ENCODE measurements around the gene XIAP.
"Not testable (repeated sequence)": the region's sequence is repeated elsewhere in the genome, so short reads cannot be mapped to it uniquely, and the experiment has no call there.

XIAP gene

DNA sequence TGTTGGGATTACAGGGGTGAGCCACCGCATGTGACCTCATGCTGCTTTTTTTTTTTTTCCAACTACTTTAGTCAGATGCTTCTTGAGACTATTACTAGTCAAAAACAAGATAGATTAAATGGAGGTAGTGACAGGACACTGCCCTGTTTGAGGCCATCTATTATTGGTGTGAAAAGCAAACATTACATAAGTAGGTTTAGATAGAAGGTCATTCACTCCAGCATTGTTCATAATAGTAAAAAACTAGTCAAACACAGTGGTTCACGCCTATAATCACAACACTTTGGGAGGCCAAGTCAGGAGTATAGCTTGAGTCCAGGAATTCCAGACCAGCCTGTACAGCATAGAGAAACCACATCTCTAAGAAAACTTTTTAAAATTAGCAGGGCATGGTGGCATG lies 16.3 kb downstream of the XIAP start:
- DNase-seq (ENCODE audit: low spot score), result no peak

DNA sequence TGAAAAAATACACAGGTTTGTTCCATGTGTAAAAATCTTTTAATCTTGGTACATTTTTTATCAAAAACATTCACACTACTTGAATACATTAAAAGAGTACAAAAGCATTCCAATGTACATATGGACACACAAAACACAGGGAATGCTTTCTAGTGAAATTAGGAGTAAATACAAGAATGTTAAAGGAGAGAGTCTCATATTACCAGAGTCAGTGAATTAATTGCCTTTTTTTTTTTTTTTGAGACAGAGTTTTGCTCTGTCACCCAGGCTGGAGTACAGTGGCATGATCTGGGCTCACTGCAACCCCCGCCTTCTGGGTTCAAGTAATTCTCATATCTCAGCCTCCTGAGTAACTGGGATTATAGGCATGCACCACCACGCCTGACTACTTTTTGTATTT lies 17.0 kb downstream of the XIAP start:
- DNase-seq (ENCODE audit: low spot score), result no peak

GRCh38 chrX:123878252-123878721 lies 18.4 kb downstream of the XIAP start:
- no peak for DNase-seq (ENCODE audit: low spot score)

DNA sequence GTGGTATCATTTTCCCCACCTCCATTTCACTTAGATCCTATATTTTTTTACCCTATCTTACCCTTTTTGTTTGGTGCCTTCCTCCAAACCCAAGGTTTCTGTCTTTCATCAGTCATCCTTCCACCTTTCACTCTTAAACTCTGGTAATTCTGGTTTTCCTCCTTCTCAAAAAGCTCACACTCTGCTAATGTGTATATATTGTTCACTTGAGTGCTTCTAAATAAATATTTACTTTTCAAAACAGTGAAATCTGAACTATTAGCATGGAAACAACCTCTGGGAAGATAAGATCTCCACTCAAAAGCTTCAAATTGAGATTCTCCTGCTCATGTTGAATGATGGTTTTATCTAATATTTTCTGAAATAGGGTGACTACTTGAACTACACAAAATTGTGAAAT lies 21.5 kb downstream of the XIAP start:
- DNase-seq (ENCODE audit: low spot score), result no peak

GRCh38 chrX:123882391-123882790 lies 22.5 kb downstream of the XIAP start:
- no peak for DNase-seq (ENCODE audit: low spot score)

GRCh38 chrX:123884809-123885408 lies 25.1 kb downstream of the XIAP start:
- DNase-seq (ENCODE audit: low spot score), result peak; percentile 21

DNA sequence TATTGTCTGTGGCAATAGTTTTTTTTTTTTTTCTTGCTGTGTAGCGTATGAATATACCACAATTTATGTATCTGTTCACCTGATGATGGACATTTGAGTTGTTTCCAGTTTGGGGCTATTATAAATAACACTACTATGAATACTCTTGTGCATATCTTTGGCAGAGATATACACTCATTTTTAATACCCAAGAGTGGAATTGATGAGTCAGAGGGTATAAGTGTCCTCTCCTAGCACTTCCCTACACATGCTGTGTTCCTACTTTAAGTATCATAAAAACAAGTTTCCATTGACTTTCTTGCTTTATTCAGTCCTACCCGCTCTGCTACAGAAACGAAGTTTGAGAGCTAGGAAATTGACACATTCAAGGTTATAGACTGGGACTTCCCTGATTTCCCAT lies 39.8 kb downstream of the XIAP start:
- DNase-seq (ENCODE audit: low spot score), result no peak

DNA sequence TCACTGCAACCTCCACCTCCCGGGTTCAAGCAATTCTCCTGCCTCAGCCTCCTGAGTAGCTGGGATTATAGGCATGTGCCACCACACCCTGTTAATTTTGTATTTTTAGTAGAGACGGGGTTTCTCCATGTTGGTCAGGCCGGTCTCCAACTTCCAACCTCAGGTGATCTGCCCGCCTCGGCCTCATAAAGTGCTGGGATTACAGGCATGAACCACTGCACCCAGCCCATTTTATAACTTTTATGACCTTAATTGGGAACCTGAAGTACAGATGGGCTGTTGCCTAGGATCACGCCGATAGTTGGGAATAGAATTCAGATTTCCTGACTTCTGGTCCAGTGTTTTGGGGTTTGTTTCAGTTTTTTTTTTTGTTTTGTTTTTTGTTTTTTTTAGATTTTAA lies 43.4 kb downstream of the XIAP start:
- DNase-seq (ENCODE audit: low spot score), result not testable (repeated sequence)

DNA sequence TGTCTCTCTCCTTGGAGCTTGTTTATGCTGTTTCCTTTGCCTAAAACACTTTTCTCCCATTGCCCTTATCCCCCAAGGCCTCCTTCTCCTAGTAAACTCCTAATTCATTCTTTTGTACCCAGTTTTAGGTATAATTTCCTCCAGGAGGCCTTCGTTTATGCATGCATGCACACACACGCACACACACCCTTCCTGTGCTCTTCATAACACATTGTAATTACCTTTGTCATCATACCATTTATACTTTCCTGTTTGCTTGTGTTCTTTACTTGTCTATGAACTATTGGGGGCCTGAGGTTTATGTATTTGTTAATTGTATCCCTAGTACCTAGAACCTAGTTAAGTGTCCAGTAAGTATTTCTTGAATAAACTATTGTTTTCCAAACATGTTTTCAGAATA lies 45.5 kb downstream of the XIAP start:
- no peak for DNase-seq (ENCODE audit: low spot score)

DNA sequence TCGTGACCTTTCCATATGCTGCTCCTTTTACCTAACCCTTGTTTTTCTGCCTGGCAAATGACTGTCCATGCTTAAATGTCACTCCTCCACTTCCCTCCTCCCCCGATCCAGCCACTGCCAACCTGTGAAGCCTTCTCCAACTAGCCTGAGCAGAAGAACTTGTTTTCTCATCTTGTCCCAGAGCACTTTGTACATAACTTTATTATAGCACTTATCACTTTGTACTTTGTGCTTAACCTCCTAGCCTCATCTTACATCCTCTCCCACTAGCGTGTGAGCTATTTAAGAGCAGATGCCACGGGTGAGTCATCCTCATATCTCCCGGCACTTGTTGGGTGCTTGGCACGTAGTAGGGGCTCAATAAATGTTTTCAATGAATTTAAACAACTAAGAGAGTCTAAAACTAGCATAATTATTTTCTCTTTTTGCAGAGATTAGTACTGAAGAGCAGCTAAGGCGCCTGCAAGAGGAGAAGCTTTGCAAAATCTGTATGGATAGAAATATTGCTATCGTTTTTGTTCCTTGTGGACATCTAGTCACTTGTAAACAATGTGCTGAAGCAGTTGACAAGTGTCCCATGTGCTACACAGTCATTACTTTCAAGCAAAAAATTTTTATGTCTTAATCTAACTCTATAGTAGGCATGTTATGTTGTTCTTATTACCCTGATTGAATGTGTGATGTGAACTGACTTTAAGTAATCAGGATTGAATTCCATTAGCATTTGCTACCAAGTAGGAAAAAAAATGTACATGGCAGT lies 46.9 kb downstream of the XIAP start:
- DNase-seq (ENCODE audit: low spot score), result no peak

DNA sequence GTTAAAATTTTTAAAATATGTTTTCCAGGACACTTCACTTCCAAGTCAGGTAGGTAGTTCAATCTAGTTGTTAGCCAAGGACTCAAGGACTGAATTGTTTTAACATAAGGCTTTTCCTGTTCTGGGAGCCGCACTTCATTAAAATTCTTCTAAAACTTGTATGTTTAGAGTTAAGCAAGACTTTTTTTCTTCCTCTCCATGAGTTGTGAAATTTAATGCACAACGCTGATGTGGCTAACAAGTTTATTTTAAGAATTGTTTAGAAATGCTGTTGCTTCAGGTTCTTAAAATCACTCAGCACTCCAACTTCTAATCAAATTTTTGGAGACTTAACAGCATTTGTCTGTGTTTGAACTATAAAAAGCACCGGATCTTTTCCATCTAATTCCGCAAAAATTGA lies 49.7 kb downstream of the XIAP start:
- DNase-seq (ENCODE audit: low spot score), result no peak

DNA sequence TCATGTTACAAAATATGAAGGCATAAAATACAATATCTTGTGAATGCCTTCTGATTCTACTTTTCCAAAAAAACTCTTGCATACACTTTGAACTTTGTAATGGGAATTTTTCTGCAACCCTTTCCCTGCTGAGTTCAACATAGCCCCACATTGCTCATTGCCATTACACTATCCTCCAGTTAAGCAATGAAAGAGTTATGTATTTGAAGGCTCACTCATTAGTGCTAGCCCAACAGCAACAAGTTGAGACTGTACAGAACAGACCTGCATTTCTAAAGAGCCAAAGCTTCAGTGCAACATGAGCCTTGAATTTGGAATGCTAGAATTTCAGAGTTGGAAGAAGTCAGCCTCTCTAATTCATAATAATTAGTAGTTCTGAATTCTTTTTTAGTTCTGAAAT lies 57.2 kb downstream of the XIAP start:
- DNase-seq (ENCODE audit: low spot score), result no peak

DNA sequence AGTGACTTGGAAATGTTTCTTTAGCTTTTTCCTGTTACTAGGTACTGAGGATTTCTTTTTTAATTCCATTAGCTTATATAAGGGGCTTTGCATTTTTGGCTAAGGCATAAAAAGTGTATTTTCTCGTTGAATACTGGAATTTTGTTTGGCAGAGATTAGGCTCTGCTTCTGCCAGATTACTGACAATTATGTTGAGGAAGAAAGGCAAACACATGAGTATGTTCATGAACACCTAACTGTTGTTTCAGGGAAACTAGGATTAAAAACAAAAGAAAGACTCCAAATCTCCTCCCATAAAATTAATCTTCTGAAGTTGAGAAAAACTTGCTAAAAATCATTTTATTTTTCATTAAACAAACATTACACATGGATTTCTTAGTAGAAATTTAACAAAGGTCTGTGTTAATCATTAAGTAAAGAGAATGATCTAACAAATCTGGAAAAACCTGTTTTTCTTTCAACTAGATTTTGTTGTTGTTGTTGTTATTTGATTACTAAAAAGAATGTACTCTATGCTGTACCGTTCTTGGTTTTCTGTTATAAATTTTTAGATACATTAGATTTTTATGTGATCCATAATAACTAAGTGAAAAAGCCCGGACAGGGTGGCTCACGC lies 58.4 kb downstream of the XIAP start:
- DNase-seq (ENCODE audit: low spot score), result no peak

DNA sequence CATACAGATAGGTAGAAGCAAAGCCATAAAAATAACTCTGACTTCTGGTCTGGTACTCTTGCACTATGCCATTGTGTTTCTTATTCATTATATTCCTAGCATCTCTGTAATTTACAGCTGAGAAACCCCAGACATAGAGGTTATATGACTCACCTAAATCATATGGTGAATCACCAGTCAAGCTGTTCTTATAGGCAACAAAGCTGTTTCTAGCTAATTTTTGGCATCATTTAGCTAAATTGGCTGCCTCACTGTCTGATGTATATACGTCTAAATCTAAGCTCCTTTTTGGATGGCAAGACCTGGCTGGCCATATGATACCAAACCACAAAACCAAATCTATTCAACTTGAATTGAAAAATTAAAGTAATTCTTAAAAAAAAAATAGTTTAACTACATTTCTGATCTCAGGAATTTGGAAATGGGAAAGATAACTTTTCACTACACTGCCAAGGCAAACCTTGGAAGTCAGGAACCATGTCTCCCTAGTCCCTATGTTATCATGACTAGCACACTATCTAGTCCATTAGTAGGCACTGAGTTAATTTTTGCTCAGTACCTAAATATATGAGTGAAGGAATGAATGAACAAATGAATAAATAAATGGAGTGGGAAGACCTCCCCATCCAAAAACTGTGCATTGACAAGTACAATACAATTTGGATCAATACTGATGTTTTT lies 60.4 kb downstream of the XIAP start:
- peak; percentile 47 for DNase-seq (ENCODE audit: low spot score)

DNA sequence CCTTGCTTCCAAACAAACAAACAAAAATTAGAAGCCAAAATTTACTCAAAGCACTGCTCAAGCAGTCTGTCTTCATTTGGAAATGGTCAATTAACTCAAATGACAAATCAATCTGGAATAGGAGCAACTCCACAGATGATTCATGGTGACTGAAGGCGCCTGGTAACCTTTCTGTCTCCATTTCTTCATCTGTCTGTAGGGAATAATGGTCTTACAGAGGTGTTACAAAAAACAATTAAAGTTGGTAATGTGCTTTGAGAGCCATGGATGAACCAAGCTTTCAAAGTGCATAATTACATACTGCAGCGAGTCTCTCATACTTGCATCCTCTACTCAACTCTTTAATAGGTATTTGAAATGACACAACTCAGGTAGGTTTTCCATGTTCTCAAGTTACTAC lies 63.4 kb downstream of the XIAP start:
- DNase-seq (ENCODE audit: low spot score), result no peak

DNA sequence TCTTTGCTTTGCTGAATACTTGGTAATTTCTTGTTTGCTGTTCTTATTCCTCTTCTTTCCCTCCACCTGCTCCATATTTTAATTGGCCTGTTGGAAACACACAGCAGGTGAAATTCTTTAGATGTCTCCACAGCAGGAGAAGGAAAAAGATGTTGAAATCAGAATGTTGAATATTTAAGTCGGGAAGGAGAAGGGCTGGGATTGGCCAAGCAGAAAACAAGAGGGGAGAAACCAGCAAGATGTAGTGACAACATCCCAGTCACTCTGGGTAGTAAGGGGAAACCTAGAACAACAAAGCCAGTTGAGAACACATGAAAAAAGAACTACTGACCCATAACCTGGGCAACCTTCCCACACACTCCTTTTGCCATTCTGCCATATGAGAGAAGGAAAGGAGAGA lies 64.3 kb downstream of the XIAP start:
- DNase-seq (ENCODE audit: low spot score), result no peak

DNA sequence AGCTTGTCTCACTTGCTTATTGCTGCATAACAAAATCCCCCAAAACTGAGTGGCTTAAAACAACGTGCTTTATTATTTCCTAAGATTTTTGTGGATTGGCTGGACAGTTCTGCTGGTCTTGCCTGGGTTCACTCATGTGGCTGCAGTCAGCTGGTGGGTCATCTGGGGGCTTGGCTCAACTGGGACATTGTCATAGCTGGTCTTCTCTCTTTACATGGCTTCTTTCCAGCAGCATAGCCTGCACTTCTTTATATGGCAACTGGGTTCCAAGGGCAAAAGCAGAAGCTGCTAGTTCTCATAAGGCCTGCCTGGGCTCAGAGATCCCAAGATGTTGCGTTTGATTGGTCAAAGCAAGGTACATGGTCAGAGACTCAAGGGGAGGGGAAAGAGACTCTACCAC lies 68.0 kb downstream of the XIAP start:
- no peak for DNase-seq (ENCODE audit: low spot score)

- DNase-seq (ENCODE audit: low spot score), result not testable (repeated sequence)
Measured at GRCh38 chrX:123932055-123932454, 72.2 kb downstream of the XIAP start.

GRCh38 chrX:123943074-123943473 lies 83.2 kb downstream of the XIAP start:
- DNase-seq (ENCODE audit: low spot score), result no peak

GRCh38 chrX:123943488-123943887 lies 83.6 kb downstream of the XIAP start:
- DNase-seq (ENCODE audit: low spot score), result no peak

- no peak for DNase-seq (ENCODE audit: low spot score)
Measured at GRCh38 chrX:123949846-123950245, 90.0 kb downstream of the XIAP start.

GRCh38 chrX:123959281-123960063 lies 99.6 kb downstream of the XIAP start:
- DNase-seq (ENCODE audit: low spot score), result peak; percentile 33
